NCI-H1048 (cell line): ENCODE data around the gene BRIP1.
"Not testable (repeated sequence)": the region's sequence is repeated elsewhere in the genome, so short reads cannot be mapped to it uniquely, and the experiment has no call there.

Experiments
- DNase-seq: peaks from one replicate; lab custom pipeline; 2025; lab: John Stamatoyannopoulos, UW

The BRIP1 gene

GRCh38 chr17:61799812-61800484 is 63.4 kb downstream of the BRIP1 start:
- DNase-seq = no peak

- DNase-seq = no peak
Measured at GRCh38 chr17:61797283-61797682, 66.0 kb downstream of the BRIP1 start.

- no peak for DNase-seq
Measured at GRCh38 chr17:61795546-61795945, 67.8 kb downstream of the BRIP1 start.

- DNase-seq = no peak
Measured at GRCh38 chr17:61794792-61795191, 68.5 kb downstream of the BRIP1 start.

GRCh38 chr17:61794242-61794641 is 69.1 kb downstream of the BRIP1 start:
- DNase-seq = no peak

- no peak for DNase-seq
Measured at GRCh38 chr17:61793565-61793964, 69.8 kb downstream of the BRIP1 start.

- no peak for DNase-seq
Measured at GRCh38 chr17:61789872-61790271, 73.5 kb downstream of the BRIP1 start.

GRCh38 chr17:61786088-61786487 is 77.2 kb downstream of the BRIP1 start:
- DNase-seq = no peak

GRCh38 chr17:61784510-61784909 is 78.8 kb downstream of the BRIP1 start:
- DNase-seq = no peak

- DNase-seq = no peak
Measured at GRCh38 chr17:61783556-61784304, 79.6 kb downstream of the BRIP1 start.

- no peak for DNase-seq
Measured at GRCh38 chr17:61783120-61783519, 80.2 kb downstream of the BRIP1 start.

- DNase-seq = no peak
Measured at GRCh38 chr17:61782683-61783082, 80.6 kb downstream of the BRIP1 start.

GRCh38 chr17:61775364-61775763 is 88.0 kb downstream of the BRIP1 start:
- DNase-seq = no peak

GRCh38 chr17:61774724-61775123 is 88.6 kb downstream of the BRIP1 start:
- no peak for DNase-seq

- DNase-seq = not testable (repeated sequence)
Measured at GRCh38 chr17:61774087-61774486, 89.2 kb downstream of the BRIP1 start.

- no peak for DNase-seq
Measured at GRCh38 chr17:61770752-61771533, 92.4 kb downstream of the BRIP1 start.

- no peak for DNase-seq
Measured at GRCh38 chr17:61770043-61770442, 93.3 kb downstream of the BRIP1 start.

GRCh38 chr17:61768405-61768804 is 94.9 kb downstream of the BRIP1 start:
- DNase-seq = no peak

- no peak for DNase-seq
Measured at GRCh38 chr17:61766520-61766919, 96.8 kb downstream of the BRIP1 start.

GRCh38 chr17:61764846-61765245 is 98.5 kb downstream of the BRIP1 start:
- DNase-seq = no peak

GRCh38 chr17:61761827-61762226 is 101.5 kb downstream of the BRIP1 start:
- DNase-seq = no peak

GRCh38 chr17:61759362-61759761 is 104.0 kb downstream of the BRIP1 start:
- no peak for DNase-seq

- DNase-seq = no peak
Measured at GRCh38 chr17:61758430-61758829, 104.9 kb downstream of the BRIP1 start.
